ENCODE measurements around the gene CKB.

The CKB gene

DNA sequence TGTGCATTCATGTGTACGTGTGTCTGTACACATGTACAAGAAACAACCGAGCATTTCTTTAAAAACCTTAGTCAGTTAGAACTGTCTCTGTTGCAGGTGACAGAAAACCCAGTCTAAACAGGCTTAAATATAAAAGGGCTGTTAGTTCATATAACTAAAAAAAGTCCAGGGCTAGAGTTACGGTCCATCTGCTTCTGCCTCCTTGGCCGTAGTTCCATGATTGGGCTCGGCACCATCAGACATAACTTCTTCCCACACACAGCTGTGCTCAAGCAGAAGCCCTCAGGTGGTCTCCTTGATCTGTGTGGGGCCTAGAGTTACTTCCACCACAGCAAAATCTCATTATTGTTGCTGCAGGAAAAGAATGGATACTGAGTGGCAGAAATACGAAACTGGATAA lies 34.6 kb downstream of the CKB start:
- Histone ChIP-seq H3K9me3 (replicated peaks; ENCODE audit: insufficient read depth, low read length) (no peaks in the 10 kb centered on the region), H3K27me3 (replicated peaks; ENCODE audit: insufficient read depth, low read length) (no peaks in the 10 kb centered on the region), H3K9ac (ENCODE audit: low read length) (no peak overlapping the region), H3K36me3 (replicated peaks; ENCODE audit: insufficient read depth, low read length) (no peaks in the 10 kb centered on the region), H3K4me2 (ENCODE audit: low read depth, low read length) (no peak overlapping the region), H3K4me1 (ENCODE audit: low read length) (no peaks in the 10 kb centered on the region), H3F3A (ENCODE audit: insufficient read depth, low read length) (no peaks in the 10 kb centered on the region), H4K20me1 (ENCODE audit: insufficient read depth, low read length) (no peaks in the 10 kb centered on the region), H2AFZ (ENCODE audit: low read length) (no peak overlapping the region), H3K9me2 (replicated peaks; ENCODE audit: insufficient read depth, low read length) (no peaks in the 10 kb centered on the region), H3K27ac (ENCODE audit: low read length) (no peak overlapping the region), H3K79me2 (ENCODE audit: low read length) (no peaks in the 10 kb centered on the region), H3K4me3 (ENCODE audit: low read length) (no peak overlapping the region)
- TF ChIP-seq, protein P1, sequence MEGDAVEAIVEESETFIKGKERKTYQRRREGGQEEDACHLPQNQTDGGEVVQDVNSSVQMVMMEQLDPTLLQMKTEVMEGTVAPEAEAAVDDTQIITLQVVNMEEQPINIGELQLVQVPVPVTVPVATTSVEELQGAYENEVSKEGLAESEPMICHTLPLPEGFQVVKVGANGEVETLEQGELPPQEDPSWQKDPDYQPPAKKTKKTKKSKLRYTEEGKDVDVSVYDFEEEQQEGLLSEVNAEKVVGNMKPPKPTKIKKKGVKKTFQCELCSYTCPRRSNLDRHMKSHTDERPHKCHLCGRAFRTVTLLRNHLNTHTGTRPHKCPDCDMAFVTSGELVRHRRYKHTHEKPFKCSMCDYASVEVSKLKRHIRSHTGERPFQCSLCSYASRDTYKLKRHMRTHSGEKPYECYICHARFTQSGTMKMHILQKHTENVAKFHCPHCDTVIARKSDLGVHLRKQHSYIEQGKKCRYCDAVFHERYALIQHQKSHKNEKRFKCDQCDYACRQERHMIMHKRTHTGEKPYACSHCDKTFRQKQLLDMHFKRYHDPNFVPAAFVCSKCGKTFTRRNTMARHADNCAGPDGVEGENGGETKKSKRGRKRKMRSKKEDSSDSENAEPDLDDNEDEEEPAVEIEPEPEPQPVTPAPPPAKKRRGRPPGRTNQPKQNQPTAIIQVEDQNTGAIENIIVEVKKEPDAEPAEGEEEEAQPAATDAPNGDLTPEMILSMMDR (IDR thresholded peaks at IDR 0.05; ENCODE audit: low read length) = no peak
- TF ChIP-seq EZH2 (optimal IDR thresholded peaks at IDR 0.05; ENCODE audit: low read depth, low read length) (no peak), EZH2phosphoT487 (IDR thresholded peaks at IDR 0.05; ENCODE audit: low read length) (no peak)
- DNase-seq = no peak

DNA sequence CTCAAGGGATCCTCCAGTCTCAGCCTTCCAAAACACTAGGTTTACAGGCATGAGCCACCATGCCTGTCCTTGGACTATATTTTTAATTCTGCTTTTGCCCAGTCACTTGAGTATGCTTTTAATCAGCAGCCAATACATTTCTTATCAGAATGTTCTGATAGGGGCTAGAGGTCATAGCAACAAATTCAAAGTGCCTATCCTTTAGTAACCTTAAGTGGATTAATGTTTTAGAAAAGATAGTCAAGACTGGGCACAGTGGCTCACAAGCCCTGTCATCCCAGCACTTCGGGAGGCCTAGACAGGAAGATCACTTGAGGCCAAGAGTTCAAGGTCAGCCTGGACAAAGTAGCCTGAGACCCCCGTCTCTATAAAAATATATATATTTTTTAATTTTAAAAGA lies 37.1 kb downstream of the CKB start:
- Histone ChIP-seq H3K4me1 (ENCODE audit: low read length) (peaks cover 9% of the 10 kb centered on the region), H3K79me2 (ENCODE audit: low read length) (no peaks in the 10 kb centered on the region), H3F3A (ENCODE audit: insufficient read depth, low read length) (peaks cover 6% of the 10 kb centered on the region), H3K9me3 (replicated peaks; ENCODE audit: insufficient read depth, low read length) (no peaks in the 10 kb centered on the region), H2AFZ (ENCODE audit: low read length) (no peak overlapping the region), H3K27ac (ENCODE audit: low read length) (no peak overlapping the region), H3K9ac (ENCODE audit: low read length) (no peak overlapping the region), H3K36me3 (replicated peaks; ENCODE audit: insufficient read depth, low read length) (no peaks in the 10 kb centered on the region), H3K4me3 (ENCODE audit: low read length) (no peak overlapping the region), H3K9me2 (replicated peaks; ENCODE audit: insufficient read depth, low read length) (no peaks in the 10 kb centered on the region), H4K20me1 (ENCODE audit: insufficient read depth, low read length) (no peaks in the 10 kb centered on the region), H3K27me3 (replicated peaks; ENCODE audit: insufficient read depth, low read length) (no peaks in the 10 kb centered on the region), H3K4me2 (ENCODE audit: low read depth, low read length) (no peak overlapping the region)
- TF ChIP-seq EZH2 (optimal IDR thresholded peaks at IDR 0.05; ENCODE audit: low read depth, low read length) (no peak), EZH2phosphoT487 (IDR thresholded peaks at IDR 0.05; ENCODE audit: low read length) (no peak)
- TF ChIP-seq, protein P1 (IDR thresholded peaks at IDR 0.05; ENCODE audit: low read length) = no peak
- no peak for DNase-seq

DNA sequence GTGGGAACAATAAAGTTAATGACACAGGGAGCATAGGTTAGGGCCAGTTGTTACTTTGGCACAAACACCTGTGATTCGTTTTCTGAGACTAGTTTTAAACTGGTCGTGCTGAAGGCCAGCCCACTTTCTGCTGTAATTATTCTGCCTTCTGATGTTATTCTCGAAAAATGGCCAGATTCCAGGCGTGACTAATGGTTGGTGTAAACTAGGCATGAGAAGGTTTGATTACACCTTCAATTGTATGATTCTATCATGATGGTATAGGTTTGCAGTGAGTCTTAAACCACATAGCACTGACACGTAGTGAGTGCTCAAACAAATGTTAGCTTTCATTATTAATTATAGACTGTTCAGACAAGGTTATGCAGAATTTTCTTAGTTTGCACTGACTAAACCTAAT lies 39.0 kb downstream of the CKB start:
- H4K20me1 ChIP-seq (ENCODE audit: insufficient read depth, low read length) = no peaks in the 10 kb centered on the region
- H2AFZ ChIP-seq (ENCODE audit: low read length) = no peak overlapping the region
- H3K36me3 ChIP-seq (replicated peaks; ENCODE audit: insufficient read depth, low read length) = no peaks in the 10 kb centered on the region
- no peak for DNase-seq
- no peak for TF ChIP-seq EZH2 (optimal IDR thresholded peaks at IDR 0.05; ENCODE audit: low read depth, low read length)
- TF ChIP-seq EZH2phosphoT487 (IDR thresholded peaks at IDR 0.05; ENCODE audit: low read length) = no peak
- TF ChIP-seq, protein P1 (IDR thresholded peaks at IDR 0.05; ENCODE audit: low read length) = no peak
- H3K27me3 ChIP-seq (replicated peaks; ENCODE audit: insufficient read depth, low read length) = no peaks in the 10 kb centered on the region
- peaks cover 18% of the 10 kb centered on the region for H3K4me1 ChIP-seq (ENCODE audit: low read length)
- no peaks in the 10 kb centered on the region for H3K79me2 ChIP-seq (ENCODE audit: low read length)
- no peaks in the 10 kb centered on the region for H3K9me2 ChIP-seq (replicated peaks; ENCODE audit: insufficient read depth, low read length)
- no peak overlapping the region for H3K27ac ChIP-seq (ENCODE audit: low read length)
- no peak overlapping the region for H3K9ac ChIP-seq (ENCODE audit: low read length)
- no peaks in the 10 kb centered on the region for H3K9me3 ChIP-seq (replicated peaks; ENCODE audit: insufficient read depth, low read length)
- peaks cover 16% of the 10 kb centered on the region for H3F3A ChIP-seq (ENCODE audit: insufficient read depth, low read length)
- no peak overlapping the region for H3K4me3 ChIP-seq (ENCODE audit: low read length)
- H3K4me2 ChIP-seq (ENCODE audit: low read depth, low read length) = no peak overlapping the region

Measured in MM.1S (cell line).